NB4 (cell line): ENCODE measurements around the gene WHAMM.

ENCODE experiments used
- POLR2A ChIP-seq: IDR thresholded peaks from 2 replicates; pipeline ENCODE4 v1.6.1; 2011; ENCODE audit warnings: mild to moderate bottlenecking; ENCODE audit not compliant: insufficient read length; ENCODE audit errors: extremely low read depth
- TF ChIP-seq, protein P1 (sequence below): IDR thresholded peaks from one replicate; pipeline ENCODE4 v1.5.1; 2012; ENCODE audit warnings: low read depth, low read length

GRCh38 chr15:82790321-82790720, 19.1 kb upstream of the WHAMM start:
- TF ChIP-seq, protein P1, sequence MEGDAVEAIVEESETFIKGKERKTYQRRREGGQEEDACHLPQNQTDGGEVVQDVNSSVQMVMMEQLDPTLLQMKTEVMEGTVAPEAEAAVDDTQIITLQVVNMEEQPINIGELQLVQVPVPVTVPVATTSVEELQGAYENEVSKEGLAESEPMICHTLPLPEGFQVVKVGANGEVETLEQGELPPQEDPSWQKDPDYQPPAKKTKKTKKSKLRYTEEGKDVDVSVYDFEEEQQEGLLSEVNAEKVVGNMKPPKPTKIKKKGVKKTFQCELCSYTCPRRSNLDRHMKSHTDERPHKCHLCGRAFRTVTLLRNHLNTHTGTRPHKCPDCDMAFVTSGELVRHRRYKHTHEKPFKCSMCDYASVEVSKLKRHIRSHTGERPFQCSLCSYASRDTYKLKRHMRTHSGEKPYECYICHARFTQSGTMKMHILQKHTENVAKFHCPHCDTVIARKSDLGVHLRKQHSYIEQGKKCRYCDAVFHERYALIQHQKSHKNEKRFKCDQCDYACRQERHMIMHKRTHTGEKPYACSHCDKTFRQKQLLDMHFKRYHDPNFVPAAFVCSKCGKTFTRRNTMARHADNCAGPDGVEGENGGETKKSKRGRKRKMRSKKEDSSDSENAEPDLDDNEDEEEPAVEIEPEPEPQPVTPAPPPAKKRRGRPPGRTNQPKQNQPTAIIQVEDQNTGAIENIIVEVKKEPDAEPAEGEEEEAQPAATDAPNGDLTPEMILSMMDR, result no peak
- no peak for TF ChIP-seq POLR2A
